ENCODE results near the gene STK4.

Gene STK4

GRCh38 chr20:44976698-44977097, 10.4 kb downstream of the STK4 start:
- TF ChIP-seq CTCF (conservative IDR thresholded peaks at IDR 0.05; ENCODE audit: control insufficient read depth, insufficient read depth, low read depth, low read length), result no peak
- no peak for DNase-seq (ENCODE audit: low read depth)
- no peak overlapping the region for H3K4me3 ChIP-seq (ENCODE audit: control insufficient read depth, low read depth, low read length)

GRCh38 chr20:44979090-44979621, 12.8 kb downstream of the STK4 start:
- TF ChIP-seq CTCF (conservative IDR thresholded peaks at IDR 0.05; ENCODE audit: control insufficient read depth, insufficient read depth, low read depth, low read length), result no peak
- no peak overlapping the region for H3K4me3 ChIP-seq (ENCODE audit: control insufficient read depth, low read depth, low read length)
- no peak for DNase-seq (ENCODE audit: low read depth)

- DNase-seq (ENCODE audit: low read depth), result no peak
- TF ChIP-seq CTCF (conservative IDR thresholded peaks at IDR 0.05; ENCODE audit: control insufficient read depth, insufficient read depth, low read depth, low read length), result no peak
- H3K4me3 ChIP-seq (ENCODE audit: control insufficient read depth, low read depth, low read length), result no peak overlapping the region
Observed at GRCh38 chr20:44981736-44982406, 15.6 kb downstream of the STK4 start.

- no peak overlapping the region for H3K4me3 ChIP-seq (ENCODE audit: control insufficient read depth, low read depth, low read length)
- DNase-seq (ENCODE audit: low read depth), result no peak
- no peak for TF ChIP-seq CTCF (conservative IDR thresholded peaks at IDR 0.05; ENCODE audit: control insufficient read depth, insufficient read depth, low read depth, low read length)
Observed at GRCh38 chr20:44983093-44983674, 16.9 kb downstream of the STK4 start.

GRCh38 chr20:44988631-44989171, 22.4 kb downstream of the STK4 start:
- no peak overlapping the region for H3K4me3 ChIP-seq (ENCODE audit: control insufficient read depth, low read depth, low read length)
- DNase-seq (ENCODE audit: low read depth), result no peak
- no peak for TF ChIP-seq CTCF (conservative IDR thresholded peaks at IDR 0.05; ENCODE audit: control insufficient read depth, insufficient read depth, low read depth, low read length)

GRCh38 chr20:44990425-44990824, 24.1 kb downstream of the STK4 start:
- H3K4me3 ChIP-seq (ENCODE audit: control insufficient read depth, low read depth, low read length), result no peak overlapping the region
- peak; percentile 44 for DNase-seq (ENCODE audit: low read depth)
- TF ChIP-seq CTCF (conservative IDR thresholded peaks at IDR 0.05; ENCODE audit: control insufficient read depth, insufficient read depth, low read depth, low read length), result no peak

All from fibroblast of mammary gland (primary cell).